GM21717 (cell line): ENCODE data around the gene TMEM185A.
"Not testable (repeated sequence)": the region's sequence is repeated elsewhere in the genome, so short reads cannot be mapped to it uniquely, and the experiment has no call there.

Experiments
- ATAC-seq: cut with Tn5 transposase; IDR thresholded peaks from one replicate; pipeline ENCODE4 v1.9.1; 2021; ENCODE audit warnings: mild to moderate bottlenecking, moderate library complexity; ENCODE audit not compliant: unreplicated experiment

Gene TMEM185A

DNA sequence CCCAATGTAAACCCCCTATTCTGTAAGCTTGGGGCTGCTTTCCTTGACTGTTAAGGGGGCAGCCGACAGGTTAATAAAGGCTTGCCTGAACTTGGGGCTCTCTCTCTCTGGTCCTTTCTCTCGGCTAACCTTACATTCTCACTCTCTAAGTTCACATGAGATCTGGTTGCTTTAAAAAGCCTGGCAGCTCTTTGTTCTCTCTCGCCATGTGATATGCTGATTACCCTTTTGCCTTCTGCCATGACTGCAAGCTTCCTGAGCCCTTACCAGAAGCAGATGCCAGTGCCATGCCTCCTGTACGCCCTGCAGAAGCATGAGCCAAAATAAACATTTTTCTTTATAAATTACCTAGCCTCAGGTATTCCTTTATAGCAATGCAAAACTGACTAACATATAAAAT, 76.3 kb downstream of the TMEM185A start:
- not testable (repeated sequence) for ATAC-seq

- not testable (repeated sequence) for ATAC-seq
These were observed 79.7 kb downstream of the TMEM185A start for GRCh38 chrX:149551939-149552248.

GRCh38 chrX:149551245-149551938, 80.2 kb downstream of the TMEM185A start:
- ATAC-seq, result not testable (repeated sequence)

- not testable (repeated sequence) for ATAC-seq
These were observed 81.1 kb downstream of the TMEM185A start for GRCh38 chrX:149550454-149550853.

- ATAC-seq, result not testable (repeated sequence)
These were observed 81.9 kb downstream of the TMEM185A start, which contains the start of gene HSFX3 for GRCh38 chrX:149549701-149550100. TSS of gene HSFX3 (minus strand) at chrX:149549924. CDS start at chrX:149549852, 72 bp downstream.

DNA sequence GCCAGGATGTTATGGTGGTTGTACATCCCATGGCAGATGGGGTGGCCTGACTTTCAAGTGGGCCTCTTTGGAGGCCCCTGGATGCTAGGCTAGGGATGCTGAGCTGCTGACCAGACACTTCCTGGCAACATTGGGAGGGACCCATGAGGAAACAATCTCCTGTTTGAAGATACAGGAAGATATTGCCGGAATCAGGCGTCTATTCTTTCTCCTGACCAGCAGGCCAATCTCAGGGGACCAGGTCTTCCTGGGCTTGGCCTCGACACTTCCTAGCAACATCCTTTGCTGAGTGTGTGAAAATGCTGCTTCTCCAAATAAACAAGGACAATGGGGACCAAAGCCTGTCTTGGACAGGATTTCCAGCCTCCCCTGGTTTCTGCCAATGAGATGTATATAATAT, 83.8 kb downstream of the TMEM185A start:
- ATAC-seq, result not testable (repeated sequence)

- ATAC-seq, result not testable (repeated sequence)
These were observed 84.6 kb downstream of the TMEM185A start for GRCh38 chrX:149546962-149547361.
